Measurements from ENCODE around the gene KRTAP5-6.

- no peak for TF ChIP-seq CTCF (conservative IDR thresholded peaks at IDR 0.05; ENCODE audit: low read depth, low read length)
- TF ChIP-seq EZH2 (IDR thresholded peaks at IDR 0.05; ENCODE audit: low read length, unreplicated experiment), result no peak
- TF ChIP-seq EZH2phosphoT487 (IDR thresholded peaks at IDR 0.05; ENCODE audit: borderline replicate concordance, low read length), result no peak
Observed at GRCh38 chr11:1667906-1668305, 29.1 kb upstream of the KRTAP5-6 start.

All from PC-3 (cell line).